SU-DHL-6 (cell line): ENCODE measurements around the gene GSS.

ENCODE experiments used
- H2AFZ ChIP-seq: fragments of 200-600 bp; sonication (generic); 2 replicates; pipeline ENCODE4 v1.6.1; 2014; ENCODE audit warnings: low read depth, mild to moderate bottlenecking, moderate library complexity, mixed read lengths, antibody characterized with exemption, low read length; ENCODE audit not compliant: severe bottlenecking
- H3F3A ChIP-seq: fragments of 200-600 bp; shearing (Covaris generic); 2 replicates; pipeline ENCODE4 v1.6.0; 2016; ENCODE audit warnings: antibody characterized with exemption, mild to moderate bottlenecking; ENCODE audit not compliant: insufficient read depth
- H3K27ac ChIP-seq: fragments of 200-600 bp; sonication (generic); 2 replicates; pipeline ENCODE4 v1.5.1; 2016; ENCODE audit warnings: low read depth, mild to moderate bottlenecking, low read length, moderate library complexity, mixed read lengths
- H3K27me3 ChIP-seq: fragments of 200-600 bp; sonication (generic), shearing (Covaris generic); 2 replicates; pipeline ENCODE4 v1.6.0; 2014; ENCODE audit warnings: mild to moderate bottlenecking, low read length
- H3K36me3 ChIP-seq: fragments of 200-600 bp; sonication (generic); 2 replicates; pipeline ENCODE4 v1.6.1; 2014; ENCODE audit warnings: mild to moderate bottlenecking, low read length, mixed read lengths
- H3K4me2 ChIP-seq: fragments of 300-600, 200-600 bp; shearing (Covaris generic), sonication (generic); 2 replicates; pipeline ENCODE4 v1.6.0; 2014; ENCODE audit warnings: low read length, low read depth, mild to moderate bottlenecking; ENCODE audit not compliant: poor library complexity, severe bottlenecking
- H3K4me3 ChIP-seq: fragments of 200-600 bp; sonication (generic); 2 replicates; pipeline ENCODE4 v1.5.1; 2014; ENCODE audit warnings: antibody characterized with exemption, low read length, mild to moderate bottlenecking, mixed read lengths; ENCODE audit not compliant: insufficient read depth, poor library complexity, severe bottlenecking
- H3K79me2 ChIP-seq: fragments of 200-600 bp; sonication (generic); 2 replicates; pipeline ENCODE4 v1.6.1; 2014; ENCODE audit warnings: mild to moderate bottlenecking, low read length, moderate library complexity; ENCODE audit not compliant: insufficient read depth
- H3K9ac ChIP-seq: fragments of 200-600 bp; sonication (generic); 2 replicates; pipeline ENCODE4 v1.7.0; 2014; ENCODE audit warnings: mild to moderate bottlenecking, low read length
- H3K9me2 ChIP-seq: fragments of 200-600 bp; sonication (generic); replicated peaks from 2 replicates; pipeline ENCODE4 v1.6.1; 2014; ENCODE audit warnings: low read length; ENCODE audit not compliant: insufficient read depth
- H3K9me3 ChIP-seq: fragments of 200-600 bp; sonication (generic); 2 replicates; pipeline ENCODE4 v1.6.1; 2014; ENCODE audit warnings: low read length, mixed read lengths; ENCODE audit not compliant: insufficient read depth
- H4K20me1 ChIP-seq: fragments of 200-600 bp; sonication (generic); 2 replicates; pipeline ENCODE4 v1.6.1; 2014; ENCODE audit warnings: low read depth, mild to moderate bottlenecking, antibody characterized with exemption, low read length, moderate library complexity, mixed read lengths
- EZH2phosphoT487 ChIP-seq: fragments of 200-600 bp; sonication (generic), shearing (Covaris generic); conservative IDR thresholded peaks from 2 replicates; pipeline ENCODE4 v1.6.1; 2018; ENCODE audit warnings: mild to moderate bottlenecking, antibody characterized with exemption, low read length, moderate library complexity, mixed read lengths
- TF ChIP-seq, protein P1 (sequence below): fragments of 200-600 bp; sonication (generic); IDR thresholded peaks from one replicate; pipeline ENCODE4 v1.5.1; 2017; ENCODE audit warnings: antibody characterized with exemption, mild to moderate bottlenecking, low read length, moderate library complexity; ENCODE audit not compliant: insufficient read depth, poor library complexity, severe bottlenecking

GSS gene

GRCh38 chr20:34971561-34972235 lies 16.1 kb upstream of the GSS start:
- no peaks in the 10 kb centered on the region for H3K36me3 ChIP-seq
- no peaks in the 10 kb centered on the region for H3K27me3 ChIP-seq
- no peak overlapping the region for H3K9ac ChIP-seq
- no peak overlapping the region for H2AFZ ChIP-seq
- no peaks in the 10 kb centered on the region for H4K20me1 ChIP-seq
- H3K27ac ChIP-seq = no peak overlapping the region
- no peaks in the 10 kb centered on the region for H3F3A ChIP-seq
- no peaks in the 10 kb centered on the region for H3K9me2 ChIP-seq
- H3K4me2 ChIP-seq = no peak overlapping the region
- H3K79me2 ChIP-seq = no peaks in the 10 kb centered on the region
- no peaks in the 10 kb centered on the region for H3K9me3 ChIP-seq
- no peak for TF ChIP-seq EZH2phosphoT487
- TF ChIP-seq, protein P1, sequence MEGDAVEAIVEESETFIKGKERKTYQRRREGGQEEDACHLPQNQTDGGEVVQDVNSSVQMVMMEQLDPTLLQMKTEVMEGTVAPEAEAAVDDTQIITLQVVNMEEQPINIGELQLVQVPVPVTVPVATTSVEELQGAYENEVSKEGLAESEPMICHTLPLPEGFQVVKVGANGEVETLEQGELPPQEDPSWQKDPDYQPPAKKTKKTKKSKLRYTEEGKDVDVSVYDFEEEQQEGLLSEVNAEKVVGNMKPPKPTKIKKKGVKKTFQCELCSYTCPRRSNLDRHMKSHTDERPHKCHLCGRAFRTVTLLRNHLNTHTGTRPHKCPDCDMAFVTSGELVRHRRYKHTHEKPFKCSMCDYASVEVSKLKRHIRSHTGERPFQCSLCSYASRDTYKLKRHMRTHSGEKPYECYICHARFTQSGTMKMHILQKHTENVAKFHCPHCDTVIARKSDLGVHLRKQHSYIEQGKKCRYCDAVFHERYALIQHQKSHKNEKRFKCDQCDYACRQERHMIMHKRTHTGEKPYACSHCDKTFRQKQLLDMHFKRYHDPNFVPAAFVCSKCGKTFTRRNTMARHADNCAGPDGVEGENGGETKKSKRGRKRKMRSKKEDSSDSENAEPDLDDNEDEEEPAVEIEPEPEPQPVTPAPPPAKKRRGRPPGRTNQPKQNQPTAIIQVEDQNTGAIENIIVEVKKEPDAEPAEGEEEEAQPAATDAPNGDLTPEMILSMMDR = no peak
- no peak overlapping the region for H3K4me3 ChIP-seq

DNA sequence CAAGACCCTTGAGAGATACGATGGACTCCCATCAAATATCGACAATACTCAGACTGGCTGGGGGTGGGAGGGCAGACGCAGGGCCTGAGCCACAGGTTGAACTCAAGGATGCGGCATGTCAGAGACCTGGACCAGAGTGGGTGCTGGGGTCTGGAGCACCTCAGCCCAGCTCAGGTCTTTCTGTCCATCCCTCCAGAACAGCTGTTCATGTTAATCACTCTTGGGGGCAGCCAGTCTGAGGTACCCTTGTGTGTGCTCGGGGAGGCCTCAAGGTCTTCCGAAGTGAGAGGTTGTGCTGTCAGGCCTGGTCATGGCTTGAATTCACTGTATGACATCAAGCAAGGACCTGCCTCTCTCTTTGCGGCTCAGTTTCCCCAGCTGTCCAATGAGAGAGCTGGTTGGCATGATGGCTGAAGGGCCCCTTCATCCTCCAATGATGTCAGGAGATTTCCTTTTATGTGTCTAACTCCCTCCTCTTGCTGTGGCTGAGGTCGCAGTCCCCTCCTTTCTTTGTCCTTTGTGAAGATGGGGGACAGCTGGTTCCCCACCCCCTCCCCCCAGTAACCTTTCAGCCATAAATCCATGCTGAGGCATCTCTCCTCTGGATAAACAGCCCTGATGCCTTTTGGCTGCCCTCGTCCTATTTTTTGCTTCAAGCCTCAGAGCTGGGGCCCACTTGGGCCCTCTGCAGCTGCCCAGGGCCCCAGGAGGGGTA lies 15.4 kb upstream of the GSS start:
- no peak overlapping the region for H3K27ac ChIP-seq
- no peaks in the 10 kb centered on the region for H4K20me1 ChIP-seq
- no peak overlapping the region for H3K4me2 ChIP-seq
- no peaks in the 10 kb centered on the region for H3K9me3 ChIP-seq
- no peak overlapping the region for H3K9ac ChIP-seq
- no peaks in the 10 kb centered on the region for H3K79me2 ChIP-seq
- no peak overlapping the region for H2AFZ ChIP-seq
- TF ChIP-seq, protein P1 = no peak
- no peaks in the 10 kb centered on the region for H3K36me3 ChIP-seq
- H3K9me2 ChIP-seq = no peaks in the 10 kb centered on the region
- no peak overlapping the region for H3K4me3 ChIP-seq
- no peaks in the 10 kb centered on the region for H3K27me3 ChIP-seq
- no peaks in the 10 kb centered on the region for H3F3A ChIP-seq

GRCh38 chr20:34970193-34970840 lies 14.7 kb upstream of the GSS start:
- H3K9me2 ChIP-seq = no peaks in the 10 kb centered on the region
- no peak overlapping the region for H3K4me2 ChIP-seq
- H2AFZ ChIP-seq = no peak overlapping the region
- no peaks in the 10 kb centered on the region for H3K36me3 ChIP-seq
- H3F3A ChIP-seq = no peaks in the 10 kb centered on the region
- no peaks in the 10 kb centered on the region for H4K20me1 ChIP-seq
- H3K9me3 ChIP-seq = no peaks in the 10 kb centered on the region
- H3K27ac ChIP-seq = no peak overlapping the region
- H3K79me2 ChIP-seq = no peaks in the 10 kb centered on the region
- no peaks in the 10 kb centered on the region for H3K27me3 ChIP-seq
- TF ChIP-seq EZH2phosphoT487 = no peak
- TF ChIP-seq, protein P1 = no peak
- H3K4me3 ChIP-seq = no peak overlapping the region
- H3K9ac ChIP-seq = no peak overlapping the region
